ENCODE data around the gene KLF7.

DNA sequence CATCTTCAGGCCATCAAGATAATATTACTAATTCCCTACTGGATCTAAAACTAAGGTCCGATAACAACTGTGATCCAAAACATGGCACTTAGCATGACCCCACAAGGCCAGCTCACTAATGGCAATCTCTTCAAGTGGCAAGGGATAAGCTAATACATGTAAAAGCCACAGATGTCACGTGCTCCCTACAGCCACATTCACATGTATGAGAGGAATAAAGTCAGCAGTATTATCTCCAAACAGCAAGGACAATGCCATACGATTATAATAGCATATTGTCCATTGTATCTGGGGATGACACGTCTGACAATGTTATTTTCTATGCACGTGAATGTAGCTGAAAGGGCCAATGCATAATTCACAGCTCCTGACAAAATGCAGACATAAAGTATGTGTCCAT, 56.0 kb downstream of the KLF7 start:
- TF ChIP-seq SIN3A (IDR thresholded peaks at IDR 0.05; ENCODE audit: borderline replicate concordance, insufficient read depth, low read depth, low read length), result no peak
- TF ChIP-seq, protein P1, sequence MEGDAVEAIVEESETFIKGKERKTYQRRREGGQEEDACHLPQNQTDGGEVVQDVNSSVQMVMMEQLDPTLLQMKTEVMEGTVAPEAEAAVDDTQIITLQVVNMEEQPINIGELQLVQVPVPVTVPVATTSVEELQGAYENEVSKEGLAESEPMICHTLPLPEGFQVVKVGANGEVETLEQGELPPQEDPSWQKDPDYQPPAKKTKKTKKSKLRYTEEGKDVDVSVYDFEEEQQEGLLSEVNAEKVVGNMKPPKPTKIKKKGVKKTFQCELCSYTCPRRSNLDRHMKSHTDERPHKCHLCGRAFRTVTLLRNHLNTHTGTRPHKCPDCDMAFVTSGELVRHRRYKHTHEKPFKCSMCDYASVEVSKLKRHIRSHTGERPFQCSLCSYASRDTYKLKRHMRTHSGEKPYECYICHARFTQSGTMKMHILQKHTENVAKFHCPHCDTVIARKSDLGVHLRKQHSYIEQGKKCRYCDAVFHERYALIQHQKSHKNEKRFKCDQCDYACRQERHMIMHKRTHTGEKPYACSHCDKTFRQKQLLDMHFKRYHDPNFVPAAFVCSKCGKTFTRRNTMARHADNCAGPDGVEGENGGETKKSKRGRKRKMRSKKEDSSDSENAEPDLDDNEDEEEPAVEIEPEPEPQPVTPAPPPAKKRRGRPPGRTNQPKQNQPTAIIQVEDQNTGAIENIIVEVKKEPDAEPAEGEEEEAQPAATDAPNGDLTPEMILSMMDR (IDR thresholded peaks at IDR 0.05), result no peak
- no peak for TF ChIP-seq REST (IDR thresholded peaks at IDR 0.05; ENCODE audit: insufficient read depth in 1 of 2, low read depth in 2 of 2, low read length in 1 of 2)
